Inflammatory macrophage (primary cell): ENCODE measurements around the gene SEC24D.

Experiments used
- DNase-seq, 2 donors: peaks; one replicate each; pipeline ENCODE4 v3.0.0-alpha.2; 2020 to 2022

Gene SEC24D

GRCh38 chr4:118716304-118716703 is 119.6 kb downstream of the SEC24D start:
- DNase-seq = no peak

DNA sequence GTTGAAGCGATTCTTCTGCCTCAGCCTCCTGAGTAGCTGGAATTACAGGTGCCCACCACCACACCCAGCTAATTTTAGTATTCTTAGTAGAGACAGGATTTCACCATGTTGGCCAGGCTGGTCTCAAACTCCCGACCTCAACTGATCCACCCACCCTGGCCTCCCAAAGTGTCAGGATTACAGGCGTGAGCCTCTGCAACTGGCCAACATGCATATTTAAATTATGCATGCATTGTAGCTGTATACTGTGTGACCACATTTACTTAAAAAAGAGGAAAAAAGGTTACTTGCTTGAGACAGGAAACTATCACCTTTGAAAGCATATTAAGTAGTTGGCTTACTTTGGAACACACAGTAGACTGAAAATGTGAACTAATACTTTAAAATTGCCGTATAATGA is 121.2 kb downstream of the SEC24D start:
- DNase-seq = no peak

- no peak for DNase-seq
These were observed 123.1 kb downstream of the SEC24D start for GRCh38 chr4:118712872-118713271.

- no peak for DNase-seq
These were observed 124.9 kb downstream of the SEC24D start for GRCh38 chr4:118711052-118711451.

- DNase-seq = no peak
These were observed 132.8 kb downstream of the SEC24D start for GRCh38 chr4:118703118-118703517.

DNA sequence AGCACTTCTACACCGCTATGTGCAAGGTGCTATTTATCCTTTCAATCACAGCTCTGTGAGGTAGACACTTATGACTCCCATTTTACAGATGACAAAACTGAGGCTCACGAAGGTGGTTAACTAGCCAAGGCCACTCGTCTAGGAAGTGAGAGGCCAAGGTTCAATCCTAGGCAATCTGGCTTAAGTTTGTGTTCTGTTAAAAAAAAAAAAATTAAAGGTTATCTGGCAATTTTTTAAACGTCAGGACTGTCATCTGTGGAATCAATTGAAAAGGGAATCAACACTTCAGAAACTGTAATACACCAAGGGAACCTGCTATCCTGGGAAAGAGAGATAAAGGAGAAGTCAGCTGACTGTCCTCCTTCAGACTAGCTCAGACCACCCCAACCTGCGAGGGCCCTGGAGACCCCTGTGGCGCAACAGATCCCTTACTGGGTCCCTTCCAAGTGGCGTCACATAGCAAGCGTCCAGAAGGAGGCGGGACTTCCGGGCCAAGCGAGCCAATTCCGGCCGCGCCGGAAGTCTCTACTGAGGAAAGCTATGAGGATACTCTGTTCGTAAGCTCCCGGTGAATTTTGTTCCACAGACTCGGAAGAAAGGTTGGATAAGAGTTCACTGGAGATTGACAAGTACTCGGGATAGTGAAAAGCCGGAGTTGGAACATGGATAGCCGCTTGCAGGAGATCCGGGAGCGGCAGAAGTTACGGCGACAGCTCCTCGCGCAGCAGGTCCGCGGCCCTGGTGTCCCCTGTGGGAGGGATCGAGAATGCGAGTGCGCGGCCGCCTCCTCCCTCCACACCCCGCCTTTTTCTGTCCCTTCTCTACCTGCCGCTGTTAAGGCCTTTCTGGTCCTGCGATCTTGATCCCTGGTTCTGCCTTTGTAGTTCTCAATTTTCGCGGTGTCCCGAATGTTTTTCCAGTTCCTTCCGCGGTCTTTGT is 150.8 kb downstream of the SEC24D start, which contains the start of gene METTL14:
METTL14 (plus strand) TSS at position 520 of the 939 bp plus-strand sequence; CDS start at position 663, 143 bp downstream.
- peak; percentile 90 to 93 for DNase-seq

DNA sequence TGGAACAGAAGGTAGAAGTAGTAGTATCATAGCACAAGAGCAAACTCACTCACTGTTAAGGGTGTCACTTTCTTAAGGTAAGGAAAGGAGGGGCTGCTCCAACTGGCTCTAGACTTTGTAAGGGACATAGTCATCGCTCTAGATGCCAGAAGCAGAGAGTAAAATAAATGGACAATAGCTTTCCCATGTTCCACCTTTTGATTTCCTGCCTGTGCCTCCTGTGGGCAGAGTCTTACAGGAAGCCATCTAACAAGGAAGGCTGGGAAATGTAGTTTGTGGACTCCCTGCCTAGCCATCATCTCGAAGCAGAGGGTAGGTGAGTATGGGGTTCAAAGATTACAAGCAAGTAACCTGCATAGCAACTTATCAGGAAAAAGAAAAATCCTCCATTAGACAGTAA is 152.4 kb downstream of the SEC24D start:
- no peak for DNase-seq

- DNase-seq = peak; percentile 4 to 43
These were observed 153.0 kb downstream of the SEC24D start for GRCh38 chr4:118682928-118683327.

- DNase-seq = no peak
These were observed 155.1 kb downstream of the SEC24D start for GRCh38 chr4:118680808-118681207.

DNA sequence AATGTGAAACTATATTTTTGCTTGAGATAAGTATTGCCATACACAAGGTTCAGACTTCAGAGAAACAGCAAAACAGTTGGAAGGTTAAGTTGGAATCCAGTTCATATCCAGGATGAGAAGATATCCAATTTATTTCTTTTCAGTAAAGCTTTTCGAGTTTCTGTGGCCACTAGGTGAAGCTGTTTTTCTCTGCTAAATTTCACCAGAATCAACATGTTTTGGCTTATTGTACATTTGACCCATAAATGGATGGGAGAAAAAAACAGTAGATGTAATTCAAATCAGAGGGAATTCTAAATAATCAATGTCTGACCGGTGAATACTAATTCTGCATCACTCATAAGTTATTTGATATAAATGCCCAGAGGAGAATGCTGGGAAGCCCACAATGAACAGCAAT is 159.8 kb downstream of the SEC24D start:
- DNase-seq = no peak
